ENCODE results near the gene BMP15. TPM values are rescaled to one million over a fixed set of nuclear protein-coding genes. Genes with fewer than 3 reads are reported as not detected.

BMP15 gene
- total RNA-seq, 6 experiments from 2014 or later, result not detected

DNA sequence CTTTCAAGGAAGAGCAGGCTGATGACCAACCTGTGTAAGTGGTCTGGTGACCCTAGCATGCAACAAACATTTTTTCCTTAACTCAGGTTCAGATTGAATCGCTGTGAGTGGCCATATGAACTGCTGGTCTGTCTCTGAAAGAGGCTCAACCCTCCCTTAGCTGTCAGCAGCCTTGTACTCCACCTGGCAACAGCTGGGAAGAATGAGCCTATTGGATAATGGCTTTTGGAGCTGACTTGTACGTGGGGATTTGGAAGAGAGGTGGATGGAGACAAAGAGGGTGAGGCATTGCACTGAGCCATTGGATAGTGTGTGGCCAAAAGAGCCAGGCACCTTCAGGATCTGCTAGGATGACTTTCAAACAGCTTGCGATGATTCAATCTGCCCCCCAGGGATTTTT lies 35.7 kb upstream of the BMP15 start:
- no peaks in the 10 kb centered on the region for H3K27me3 ChIP-seq
- WGBS (ENCODE audit: insufficient coverage, low coverage, low lambda C conversion rate, missing lambda C conversion rate), result 47% methylated on average over 3 of the region's 3 CpGs

DNA sequence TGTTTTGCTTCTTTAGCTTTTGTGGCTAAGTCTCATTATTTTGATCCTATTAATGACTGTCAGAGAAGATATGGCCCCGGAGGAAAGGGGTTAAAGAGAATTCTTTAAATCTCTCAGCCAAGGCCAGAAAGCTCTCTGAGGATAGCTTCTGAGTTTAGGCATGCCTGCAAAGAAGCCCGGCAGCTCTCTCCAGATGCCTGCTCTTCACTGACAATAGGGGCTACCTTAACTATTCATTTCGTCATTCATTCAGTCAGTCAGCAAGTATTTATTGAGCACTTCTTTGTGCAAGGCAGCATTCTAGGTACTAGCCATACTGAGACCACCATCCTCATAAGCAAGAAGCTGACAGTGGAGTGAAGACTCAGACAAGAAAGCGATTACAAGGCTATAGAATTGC lies 34.0 kb upstream of the BMP15 start:
- Histone ChIP-seq H3K27ac (no peak overlapping the region), H3K4me1 (no peaks in the 10 kb centered on the region), H3K36me3 (no peaks in the 10 kb centered on the region), H3K27me3 (no peaks in the 10 kb centered on the region), H3K4me3 (no peak overlapping the region), H3K9me3 (no peaks in the 10 kb centered on the region)
- TF ChIP-seq, protein P1, sequence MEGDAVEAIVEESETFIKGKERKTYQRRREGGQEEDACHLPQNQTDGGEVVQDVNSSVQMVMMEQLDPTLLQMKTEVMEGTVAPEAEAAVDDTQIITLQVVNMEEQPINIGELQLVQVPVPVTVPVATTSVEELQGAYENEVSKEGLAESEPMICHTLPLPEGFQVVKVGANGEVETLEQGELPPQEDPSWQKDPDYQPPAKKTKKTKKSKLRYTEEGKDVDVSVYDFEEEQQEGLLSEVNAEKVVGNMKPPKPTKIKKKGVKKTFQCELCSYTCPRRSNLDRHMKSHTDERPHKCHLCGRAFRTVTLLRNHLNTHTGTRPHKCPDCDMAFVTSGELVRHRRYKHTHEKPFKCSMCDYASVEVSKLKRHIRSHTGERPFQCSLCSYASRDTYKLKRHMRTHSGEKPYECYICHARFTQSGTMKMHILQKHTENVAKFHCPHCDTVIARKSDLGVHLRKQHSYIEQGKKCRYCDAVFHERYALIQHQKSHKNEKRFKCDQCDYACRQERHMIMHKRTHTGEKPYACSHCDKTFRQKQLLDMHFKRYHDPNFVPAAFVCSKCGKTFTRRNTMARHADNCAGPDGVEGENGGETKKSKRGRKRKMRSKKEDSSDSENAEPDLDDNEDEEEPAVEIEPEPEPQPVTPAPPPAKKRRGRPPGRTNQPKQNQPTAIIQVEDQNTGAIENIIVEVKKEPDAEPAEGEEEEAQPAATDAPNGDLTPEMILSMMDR (IDR thresholded peaks at IDR 0.05), result no peak
- TF ChIP-seq POLR2A (IDR thresholded peaks at IDR 0.05), result no peak
- DNase-seq (no peak), ATAC-seq (no peak)
- 43% methylated on average over 4 of the region's 4 CpGs for WGBS (ENCODE audit: insufficient coverage, low coverage, low lambda C conversion rate, missing lambda C conversion rate)
- intact Hi-C loops (cut with DNase I), result no loop called here

More for the DNA sequence above, 35.7 kb upstream of the BMP15 start:
- TF ChIP-seq POLR2A (IDR thresholded peaks at IDR 0.05), result no peak
- TF ChIP-seq, protein P1 (IDR thresholded peaks at IDR 0.05), result no peak
- Histone ChIP-seq H3K27ac (no peak overlapping the region), H3K36me3 (no peaks in the 10 kb centered on the region), H3K4me1 (no peaks in the 10 kb centered on the region), H3K9me3 (no peaks in the 10 kb centered on the region), H3K4me3 (no peak overlapping the region)
- no peak for DNase-seq
- intact Hi-C loops (cut with DNase I), result no loop called here
- ATAC-seq, result no peak

DNA sequence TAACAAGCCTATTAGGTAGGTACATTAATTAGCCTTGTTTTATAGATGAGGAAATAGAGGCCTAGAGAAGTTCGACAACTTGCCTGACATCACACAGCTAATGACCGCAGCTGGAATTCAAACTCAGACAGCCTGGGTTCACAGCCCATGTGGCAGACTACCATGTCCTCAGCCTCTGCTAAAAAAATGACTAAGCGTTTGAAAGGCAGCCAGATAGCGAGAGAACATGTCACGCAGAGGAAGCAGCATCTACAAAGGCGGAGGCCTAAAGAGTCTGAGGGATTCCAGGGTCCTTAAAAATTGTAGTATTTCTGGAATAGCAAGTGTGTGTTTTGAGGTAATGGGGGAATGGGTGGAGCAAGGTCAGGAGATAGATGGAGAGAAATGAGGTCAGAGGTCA lies 33.2 kb upstream of the BMP15 start:
- Histone ChIP-seq H3K9me3 (no peaks in the 10 kb centered on the region), H3K4me3 (no peak overlapping the region), H3K27ac (no peak overlapping the region), H3K4me1 (no peaks in the 10 kb centered on the region), H3K36me3 (no peaks in the 10 kb centered on the region), H3K27me3 (no peaks in the 10 kb centered on the region)
- ATAC-seq (no peak), DNase-seq (no peak)
- WGBS (ENCODE audit: insufficient coverage, low coverage, low lambda C conversion rate, missing lambda C conversion rate), result 79% methylated on average over 5 of the region's 6 CpGs
- TF ChIP-seq, protein P1 (IDR thresholded peaks at IDR 0.05), result no peak
- no peak for TF ChIP-seq POLR2A (IDR thresholded peaks at IDR 0.05)
- intact Hi-C loops (cut with DNase I), result no loop called here

DNA sequence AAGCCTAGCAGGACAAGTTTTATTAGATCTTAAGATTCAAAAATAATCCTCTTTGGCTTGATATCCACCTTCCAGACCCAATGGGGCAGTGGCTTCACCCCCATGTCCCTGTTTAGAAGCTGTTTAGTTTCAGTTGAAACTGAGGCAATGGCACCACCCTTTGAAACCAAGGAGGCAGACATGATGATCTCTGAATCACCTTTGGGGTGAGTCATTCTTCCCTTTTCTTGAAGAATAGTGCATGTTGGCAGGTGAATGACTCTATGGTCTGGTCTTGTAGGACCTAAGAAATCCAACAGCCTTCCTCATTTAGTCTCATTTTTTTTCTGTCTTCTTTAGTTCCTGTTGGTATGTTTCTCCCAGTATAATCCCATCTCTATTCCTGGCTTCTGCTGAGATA lies 29.5 kb upstream of the BMP15 start:
- Histone ChIP-seq H3K4me3 (no peak overlapping the region), H3K27me3 (no peaks in the 10 kb centered on the region), H3K27ac (no peak overlapping the region), H3K36me3 (no peaks in the 10 kb centered on the region), H3K4me1 (no peaks in the 10 kb centered on the region), H3K9me3 (no peaks in the 10 kb centered on the region)
- no peak for DNase-seq
- intact Hi-C loops (cut with DNase I), result no loop called here
- no peak for ATAC-seq
- no peak for TF ChIP-seq POLR2A (IDR thresholded peaks at IDR 0.05)
- TF ChIP-seq, protein P1 (IDR thresholded peaks at IDR 0.05), result no peak

DNA sequence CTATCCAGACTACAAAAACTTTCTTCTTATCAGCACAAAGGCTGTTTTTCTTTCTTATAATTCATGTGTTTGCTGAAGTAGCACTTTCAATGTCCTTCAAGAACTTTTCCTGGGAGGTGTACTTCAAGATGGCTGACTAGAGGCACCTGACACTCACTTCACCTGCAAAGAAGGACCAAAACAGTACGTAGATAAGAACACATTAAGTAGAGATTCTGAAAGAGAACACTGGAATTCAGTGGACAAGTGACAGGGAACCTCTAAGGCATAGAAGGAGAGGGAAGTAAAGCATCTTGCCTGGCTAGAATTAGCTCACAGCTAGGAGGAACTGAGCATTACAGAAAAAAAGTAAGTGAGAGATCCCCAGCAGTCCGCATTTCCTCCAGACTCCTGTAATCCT lies 21.7 kb upstream of the BMP15 start:
- TF ChIP-seq, protein P1 (IDR thresholded peaks at IDR 0.05), result no peak
- TF ChIP-seq POLR2A (IDR thresholded peaks at IDR 0.05), result no peak
- no peaks in the 10 kb centered on the region for H3K27me3 ChIP-seq
- intact Hi-C loops (cut with DNase I), result no loop called here
- ATAC-seq, result no peak
- DNase-seq, result no peak
- no peak overlapping the region for H3K27ac ChIP-seq
- no peak overlapping the region for H3K4me3 ChIP-seq
- no peaks in the 10 kb centered on the region for H3K4me1 ChIP-seq
- no peaks in the 10 kb centered on the region for H3K9me3 ChIP-seq
- no peaks in the 10 kb centered on the region for H3K36me3 ChIP-seq
- 71% methylated on average over 2 of the region's 2 CpGs for WGBS (ENCODE audit: insufficient coverage, low coverage, low lambda C conversion rate, missing lambda C conversion rate)

Data from right lobe of liver (tissue), 6 donors.